Measurements from ENCODE around the gene PRR36.

- TF ChIP-seq ESRRA (IDR thresholded peaks at IDR 0.05; ENCODE audit: low read length) (no peak), CTCF (IDR thresholded peaks at IDR 0.05 in 2 of 3, conservative IDR thresholded peaks at IDR 0.05 in 1 of 3; ENCODE audit: control insufficient read depth in 2 of 3, extremely low read depth in 1 of 3, insufficient read depth in 1 of 3, low read depth in 3 of 3, low read length in 3 of 3) (no peak), BACH1 (IDR thresholded peaks at IDR 0.05; ENCODE audit: borderline replicate concordance) (no peak), CBFB (IDR thresholded peaks at IDR 0.05; ENCODE audit: low read depth) (no peak)
Observed at GRCh38 chr19:7841751-7842660, 32.2 kb downstream of the PRR36 start.
